T-helper 2 cell treated with Interferon-gamma antibody and Interleukin-4, amounts not matched to agents 5 μg/mL and 100 μg/mL, for 36 hours (primary cell): ENCODE results near the gene TMEM59L.

Experiments
- DNase-seq: peaks from one replicate; pipeline ENCODE4 v3.0.0; 2021; ENCODE audit warnings: low spot score
- H3K27ac Mint-ChIP-seq: one replicate; pipeline ENCODE4 v1.8.0; 2021; ENCODE audit warnings: mild to moderate bottlenecking, mixed read lengths
- H3K27me3 Mint-ChIP-seq: one replicate; pipeline ENCODE4 v1.8.0; 2021; ENCODE audit warnings: low read depth, mixed read lengths
- H3K36me3 Mint-ChIP-seq: one replicate; pipeline ENCODE4 v1.8.0; 2021; ENCODE audit warnings: low read depth, mixed read lengths
- H3K4me1 Mint-ChIP-seq: one replicate; pipeline ENCODE4 v1.8.0; 2021; ENCODE audit warnings: low read depth, mixed read lengths
- H3K4me3 Mint-ChIP-seq: one replicate; pipeline ENCODE4 v1.8.0; 2022; ENCODE audit warnings: mild to moderate bottlenecking, moderate library complexity, mixed read lengths
- H3K9me3 Mint-ChIP-seq: one replicate; pipeline ENCODE4 v1.8.0; 2021; ENCODE audit warnings: mixed read lengths

Gene TMEM59L

DNA sequence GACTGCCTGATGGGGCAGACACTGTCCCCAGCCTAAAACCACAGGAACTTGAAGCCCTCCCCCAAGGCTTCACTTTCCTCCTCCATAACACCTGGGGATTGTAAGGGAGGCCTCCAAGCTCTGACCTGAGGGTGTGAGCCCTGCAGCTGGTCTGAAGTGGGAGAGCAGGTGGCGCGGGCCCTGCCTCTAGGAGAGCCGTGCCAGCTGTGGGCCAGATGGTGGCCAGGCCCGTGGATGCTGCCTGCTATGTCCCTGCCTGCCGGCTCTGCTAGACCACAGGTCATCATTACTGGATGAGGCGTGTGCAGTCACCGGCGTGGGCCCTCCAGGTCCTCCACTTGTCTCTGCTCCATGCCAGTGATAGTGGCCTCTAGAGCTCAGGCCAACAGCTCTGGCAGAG lies 20.7 kb downstream of the TMEM59L start:
- peaks cover 23% of the 10 kb centered on the region for H3K4me1 Mint-ChIP-seq
- no peak overlapping the region for H3K4me3 Mint-ChIP-seq
- no peak overlapping the region for H3K27ac Mint-ChIP-seq
- H3K27me3 Mint-ChIP-seq = peaks cover 18% of the 10 kb centered on the region
- no peaks in the 10 kb centered on the region for H3K36me3 Mint-ChIP-seq
- DNase-seq = no peak
- H3K9me3 Mint-ChIP-seq = no peaks in the 10 kb centered on the region

DNA sequence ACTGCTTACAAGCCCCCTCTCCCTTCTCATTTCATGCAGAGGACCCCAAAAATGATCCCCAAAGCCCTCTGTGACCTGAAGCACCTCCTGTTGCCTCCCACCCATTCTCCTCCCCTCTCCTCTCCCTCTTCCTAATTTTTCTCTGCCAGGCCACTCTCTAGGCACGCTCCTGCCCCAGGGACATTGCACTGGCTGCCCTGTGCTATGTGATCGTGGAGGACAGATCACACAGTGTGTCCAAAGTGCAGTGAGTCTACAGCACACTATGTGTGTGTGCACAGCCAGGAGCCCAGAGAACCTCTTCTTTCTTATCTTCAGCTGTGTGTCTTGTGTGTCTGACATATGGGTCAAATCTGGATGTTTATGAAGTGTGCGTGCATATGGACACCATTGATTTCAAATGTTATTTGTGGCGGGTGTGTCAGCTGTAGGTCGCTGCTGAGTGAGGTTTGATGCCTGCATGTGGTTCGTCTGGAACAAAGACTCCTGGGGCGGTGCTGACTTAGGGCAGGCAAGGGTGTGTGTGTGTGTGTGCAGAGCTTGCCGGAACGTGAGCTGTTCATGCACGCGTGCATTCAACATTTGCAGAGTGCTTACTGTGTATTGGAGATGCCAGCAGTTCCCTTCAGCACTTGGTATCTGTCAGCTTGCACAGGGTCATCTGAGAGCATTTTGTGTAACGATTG lies 22.1 kb downstream of the TMEM59L start:
- H3K36me3 Mint-ChIP-seq = no peaks in the 10 kb centered on the region
- no peaks in the 10 kb centered on the region for H3K9me3 Mint-ChIP-seq
- H3K27me3 Mint-ChIP-seq = peaks cover 14% of the 10 kb centered on the region
- no peak overlapping the region for H3K27ac Mint-ChIP-seq
- H3K4me3 Mint-ChIP-seq = no peak overlapping the region
- DNase-seq = no peak
- peaks cover 26% of the 10 kb centered on the region for H3K4me1 Mint-ChIP-seq

- Mint-ChIP-seq H3K9me3 (no peaks in the 10 kb centered on the region), H3K27ac (peak overlapping the region; percentile 92), H3K4me3 (peak overlapping the region; percentile 90), H3K4me1 (peaks cover 27% of the 10 kb centered on the region), H3K36me3 (no peaks in the 10 kb centered on the region), H3K27me3 (peaks cover 10% of the 10 kb centered on the region)
- no peak for DNase-seq
Observed at GRCh38 chr19:18635831-18636182, 23.1 kb downstream of the TMEM59L start.

DNA sequence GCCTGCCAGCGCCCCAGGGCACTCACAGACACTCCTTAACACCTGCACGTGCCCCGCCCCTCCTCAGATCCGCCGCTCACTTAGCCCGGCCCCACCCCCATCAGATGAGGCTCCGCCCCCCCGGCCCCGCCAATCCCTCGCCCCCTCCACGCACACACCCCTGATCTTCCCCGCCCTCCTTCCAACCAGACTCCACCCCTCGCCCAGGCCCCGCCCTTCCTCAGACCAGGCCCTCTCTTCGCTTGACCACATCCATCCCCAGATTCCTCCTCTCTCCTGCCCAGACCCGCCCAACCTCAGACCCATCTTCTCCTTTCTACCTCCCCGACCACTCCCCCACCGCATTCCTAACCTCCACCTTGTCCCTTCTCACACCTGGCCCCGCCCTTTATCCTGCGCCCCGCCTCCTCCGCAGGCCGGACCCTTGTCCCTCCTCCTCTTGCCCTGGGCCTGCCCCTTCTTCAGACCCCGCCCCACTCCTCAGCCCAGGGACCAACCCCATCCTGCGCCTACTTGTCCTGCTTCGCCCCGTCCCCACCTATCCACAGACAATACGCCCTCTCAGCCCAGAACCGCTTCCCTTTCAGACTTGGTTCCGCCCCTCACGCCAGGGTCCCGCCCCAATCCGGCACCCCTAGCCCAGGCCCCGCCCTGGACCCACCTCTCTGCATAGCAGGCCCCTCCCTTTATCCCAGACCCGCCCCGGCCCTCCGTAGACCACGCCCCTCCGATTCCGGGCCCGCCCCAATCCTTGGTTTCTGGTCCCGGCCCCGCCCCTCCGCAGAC lies 23.7 kb downstream of the TMEM59L start:
- Mint-ChIP-seq H3K4me3 (peak overlapping the region; percentile 90), H3K4me1 (peaks cover 27% of the 10 kb centered on the region), H3K36me3 (no peaks in the 10 kb centered on the region), H3K27me3 (peaks cover 10% of the 10 kb centered on the region), H3K9me3 (no peaks in the 10 kb centered on the region), H3K27ac (peak overlapping the region; percentile 92)
- DNase-seq = peak; percentile 95

DNA sequence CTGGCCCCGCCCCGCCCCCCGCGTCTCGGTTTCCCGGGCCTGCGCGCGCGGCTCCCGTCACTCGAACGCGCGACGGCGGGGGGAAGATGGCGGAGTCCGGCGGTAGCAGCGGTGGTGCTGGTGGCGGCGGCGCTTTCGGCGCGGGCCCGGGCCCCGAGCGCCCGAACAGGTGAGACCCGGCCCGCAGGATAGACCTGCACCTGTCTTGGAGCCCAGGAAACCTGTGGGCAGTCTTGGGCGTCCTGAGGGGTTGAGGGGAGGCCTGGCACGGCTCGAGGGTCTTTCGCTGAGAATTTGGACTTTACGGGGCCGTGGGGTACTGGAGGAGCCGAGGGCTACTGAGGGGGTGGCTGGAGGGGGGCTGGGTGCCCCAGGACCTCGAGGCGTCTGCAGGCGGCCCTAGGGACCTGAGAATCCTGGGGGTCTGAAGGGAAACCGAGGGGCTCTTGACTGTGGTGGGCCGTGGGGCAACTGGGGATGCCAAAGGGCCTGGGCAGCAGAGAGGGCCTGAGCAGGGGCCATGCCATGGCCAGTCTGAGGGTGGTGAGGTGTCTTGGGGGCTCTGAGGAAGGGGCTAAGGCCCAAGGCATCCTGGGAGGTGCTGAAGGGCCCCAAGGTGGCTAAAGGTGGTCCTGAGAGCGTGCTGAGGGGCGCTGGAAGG lies 24.4 kb downstream of the TMEM59L start, which contains the start of gene KLHL26:
Gene KLHL26 (plus strand): TSS at position 60 of the 661 bp plus-strand sequence. CDS start 27 bp downstream, at position 87.
- Mint-ChIP-seq H3K27ac (peak within 1 kb of the TSS; percentile 92), H3K36me3 (no peaks in the 10 kb centered on the region), H3K4me1 (peaks cover 27% of the 10 kb centered on the region), H3K4me3 (peak within 1 kb of the TSS; percentile 90), H3K9me3 (no peaks in the 10 kb centered on the region), H3K27me3 (peaks cover 10% of the 10 kb centered on the region)
- DNase-seq = no peak

DNA sequence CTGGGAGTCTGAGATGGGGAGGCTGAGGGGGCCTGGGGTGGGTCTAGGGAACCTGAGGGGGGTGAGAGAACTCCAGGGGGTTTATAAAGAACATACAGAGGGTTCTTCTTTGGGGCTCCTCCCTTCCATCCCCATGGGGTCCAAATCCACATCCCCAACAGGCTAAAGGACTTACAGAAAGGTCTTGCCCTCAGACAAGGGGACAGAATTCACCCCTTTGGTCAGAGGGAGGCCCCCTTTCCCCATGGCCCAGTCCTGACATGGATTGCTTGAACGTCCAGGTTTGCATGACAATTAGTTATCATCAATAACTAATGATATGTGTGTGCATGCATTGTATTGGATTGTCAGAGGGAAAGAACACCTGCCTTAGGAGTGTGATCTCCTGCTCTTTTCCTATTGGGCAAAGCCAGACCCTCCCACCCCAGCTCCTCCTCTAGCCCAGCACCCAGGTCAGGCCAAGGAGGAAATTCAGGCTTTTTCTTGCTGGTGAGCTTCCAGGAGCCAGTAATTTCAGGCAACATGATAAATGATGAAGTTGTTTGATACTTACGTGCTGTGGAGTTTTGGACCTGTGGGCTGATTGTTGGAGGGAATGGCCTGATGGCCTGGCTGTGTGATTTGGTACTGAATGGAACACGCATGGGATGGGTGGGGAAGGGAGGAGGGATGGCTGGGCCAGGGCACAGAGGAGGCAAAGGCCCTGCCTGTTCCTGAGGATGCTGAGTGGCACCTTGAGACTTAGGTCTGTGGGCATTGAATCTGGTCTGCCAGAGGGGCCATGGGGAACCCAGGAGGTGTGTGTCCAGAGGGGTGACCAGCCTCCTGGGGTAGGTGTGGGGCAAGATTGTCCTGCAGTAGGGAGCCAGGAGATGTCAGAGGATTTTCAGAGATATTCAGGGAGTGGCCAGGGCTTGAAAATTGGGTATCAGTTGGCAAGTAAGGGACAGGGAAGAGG lies 25.3 kb downstream of the TMEM59L start:
- no peaks in the 10 kb centered on the region for H3K36me3 Mint-ChIP-seq
- H3K9me3 Mint-ChIP-seq = no peaks in the 10 kb centered on the region
- no peak for DNase-seq
- peak overlapping the region; percentile 90 for H3K4me3 Mint-ChIP-seq
- H3K27me3 Mint-ChIP-seq = peaks cover 10% of the 10 kb centered on the region
- H3K27ac Mint-ChIP-seq = peak overlapping the region; percentile 77
- H3K4me1 Mint-ChIP-seq = peaks cover 27% of the 10 kb centered on the region

GRCh38 chr19:18639706-18640243 lies 27.1 kb downstream of the TMEM59L start:
- Mint-ChIP-seq H3K9me3 (no peaks in the 10 kb centered on the region), H3K36me3 (no peaks in the 10 kb centered on the region), H3K27ac (no peak overlapping the region), H3K4me3 (no peak overlapping the region), H3K27me3 (peaks cover 5% of the 10 kb centered on the region), H3K4me1 (peaks cover 24% of the 10 kb centered on the region)
- no peak for DNase-seq

DNA sequence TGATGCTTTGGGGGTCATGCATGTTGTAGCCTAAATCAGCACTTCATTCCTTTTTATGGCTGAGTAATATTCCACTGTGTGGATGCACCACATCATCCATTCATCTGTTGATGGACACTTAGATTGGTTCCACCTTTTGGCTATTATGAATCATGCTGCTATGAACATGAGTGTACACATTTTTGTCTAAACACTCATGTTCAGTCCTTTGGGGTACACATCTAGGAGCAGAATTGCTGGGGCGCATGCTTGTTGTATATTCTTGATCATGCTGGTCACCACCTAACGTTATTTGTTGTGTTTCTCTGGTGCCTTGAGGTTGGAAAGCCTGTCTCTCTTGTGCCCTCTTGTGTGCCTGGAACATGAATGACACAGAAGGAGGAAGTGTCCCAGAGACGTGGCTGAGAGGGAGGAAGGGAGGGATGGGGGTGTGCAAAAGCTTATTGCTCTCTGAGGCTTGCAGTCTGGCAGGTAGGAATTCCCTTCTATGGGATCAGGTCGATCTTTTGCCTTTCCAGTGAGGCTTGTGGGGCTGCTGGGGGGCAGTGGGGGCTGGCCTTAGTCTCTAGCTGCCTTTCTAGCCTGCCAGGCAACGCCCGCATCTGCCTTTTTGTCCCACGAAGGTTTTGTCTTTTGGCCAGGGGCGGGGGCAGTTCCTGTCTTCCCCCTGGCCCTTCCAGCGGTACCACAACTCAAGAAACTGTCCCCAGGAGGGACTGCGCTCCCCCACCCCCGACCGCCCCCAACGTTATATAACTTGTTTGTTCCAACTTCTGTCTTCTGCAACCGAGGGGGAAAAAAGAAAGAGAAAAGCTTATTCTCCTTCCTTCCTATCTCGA lies 31.7 kb downstream of the TMEM59L start:
- H3K4me3 Mint-ChIP-seq = no peak overlapping the region
- H3K9me3 Mint-ChIP-seq = no peaks in the 10 kb centered on the region
- no peaks in the 10 kb centered on the region for H3K27me3 Mint-ChIP-seq
- peaks cover 3% of the 10 kb centered on the region for H3K4me1 Mint-ChIP-seq
- H3K27ac Mint-ChIP-seq = no peak overlapping the region
- H3K36me3 Mint-ChIP-seq = no peaks in the 10 kb centered on the region
- DNase-seq = no peak

GRCh38 chr19:18645035-18645511 lies 32.4 kb downstream of the TMEM59L start:
- no peak overlapping the region for H3K27ac Mint-ChIP-seq
- DNase-seq = no peak
- no peaks in the 10 kb centered on the region for H3K27me3 Mint-ChIP-seq
- H3K36me3 Mint-ChIP-seq = no peaks in the 10 kb centered on the region
- H3K4me1 Mint-ChIP-seq = no peaks in the 10 kb centered on the region
- no peaks in the 10 kb centered on the region for H3K9me3 Mint-ChIP-seq
- no peak overlapping the region for H3K4me3 Mint-ChIP-seq

GRCh38 chr19:18646535-18647370 lies 34.1 kb downstream of the TMEM59L start:
- no peak for DNase-seq
- H3K4me3 Mint-ChIP-seq = no peak overlapping the region
- no peaks in the 10 kb centered on the region for H3K36me3 Mint-ChIP-seq
- no peaks in the 10 kb centered on the region for H3K4me1 Mint-ChIP-seq
- H3K9me3 Mint-ChIP-seq = no peaks in the 10 kb centered on the region
- no peaks in the 10 kb centered on the region for H3K27me3 Mint-ChIP-seq
- H3K27ac Mint-ChIP-seq = no peak overlapping the region

- no peak for DNase-seq
- no peaks in the 10 kb centered on the region for H3K27me3 Mint-ChIP-seq
- no peaks in the 10 kb centered on the region for H3K9me3 Mint-ChIP-seq
- H3K4me3 Mint-ChIP-seq = no peak overlapping the region
- no peaks in the 10 kb centered on the region for H3K4me1 Mint-ChIP-seq
- H3K36me3 Mint-ChIP-seq = no peaks in the 10 kb centered on the region
- H3K27ac Mint-ChIP-seq = no peak overlapping the region
Observed at GRCh38 chr19:18647371-18647767, 34.7 kb downstream of the TMEM59L start.

GRCh38 chr19:18647807-18648206 lies 35.1 kb downstream of the TMEM59L start:
- no peaks in the 10 kb centered on the region for H3K27me3 Mint-ChIP-seq
- H3K4me3 Mint-ChIP-seq = no peak overlapping the region

More at GRCh38 chr19:18647807-18648206, 35.1 kb downstream of the TMEM59L start:
- Mint-ChIP-seq H3K9me3 (no peaks in the 10 kb centered on the region), H3K4me1 (no peaks in the 10 kb centered on the region), H3K27ac (no peak overlapping the region), H3K36me3 (no peaks in the 10 kb centered on the region)
- no peak for DNase-seq
